ENCODE measurements around the gene APOH. TPM values are rescaled to one million over a fixed set of nuclear protein-coding genes. Genes with fewer than 3 reads are reported as not detected.

Gene APOH
- polyA plus RNA-seq, 1 donor (not counting 4 experiments of a cell fraction or from before 2014, with no cell fraction given): not detected

GRCh38 chr17:66185862-66186261 is 43.4 kb downstream of the APOH start:
- Histone ChIP-seq H4K20me1 (ENCODE audit: control insufficient read depth, extremely low read depth, insufficient read depth, low read length) (no peaks in the 10 kb centered on the region), H3K9me1 (ENCODE audit: control insufficient read depth, extremely low read depth, insufficient read depth, low read length) (no peaks in the 10 kb centered on the region), H3K9ac (ENCODE audit: control insufficient read depth, extremely low read depth, insufficient read depth, low read length) (no peak overlapping the region), H3K4me3 (ENCODE audit: control insufficient read depth in 2 of 3, extremely low read depth in 1 of 3, insufficient read depth in 2 of 3, low read depth in 1 of 3, low read length in 3 of 3) (no peak overlapping the region), H3K9me3 (ENCODE audit: control insufficient read depth, low read depth, low read length) (no peaks in the 10 kb centered on the region), H3K4me2 (ENCODE audit: control insufficient read depth, extremely low read depth, insufficient read depth, low read depth, low read length) (no peak overlapping the region), H3K27me3 (ENCODE audit: control insufficient read depth, extremely low read depth, insufficient read depth, low read length) (no peaks in the 10 kb centered on the region), H3K36me3 (ENCODE audit: control insufficient read depth in 2 of 2, extremely low read depth in 1 of 2, insufficient read depth in 2 of 2, low read length in 2 of 2) (no peaks in the 10 kb centered on the region), H3K4me1 (ENCODE audit: control insufficient read depth, extremely low read depth, insufficient read depth, low read length) (peaks cover 1% of the 10 kb centered on the region), H2AFZ (ENCODE audit: control insufficient read depth, low read length) (no peak overlapping the region), H3K79me2 (ENCODE audit: control insufficient read depth, insufficient read depth, low read length) (no peaks in the 10 kb centered on the region), H3K27ac (ENCODE audit: control insufficient read depth, insufficient read depth, low read length) (no peak overlapping the region)
- no peak for FAIRE-seq
- DNase-seq (ENCODE audit: low read depth, low spot score): no peak
- TF ChIP-seq EZH2 (IDR thresholded peaks at IDR 0.05; ENCODE audit: low read length): no peak
- TF ChIP-seq, protein P1, sequence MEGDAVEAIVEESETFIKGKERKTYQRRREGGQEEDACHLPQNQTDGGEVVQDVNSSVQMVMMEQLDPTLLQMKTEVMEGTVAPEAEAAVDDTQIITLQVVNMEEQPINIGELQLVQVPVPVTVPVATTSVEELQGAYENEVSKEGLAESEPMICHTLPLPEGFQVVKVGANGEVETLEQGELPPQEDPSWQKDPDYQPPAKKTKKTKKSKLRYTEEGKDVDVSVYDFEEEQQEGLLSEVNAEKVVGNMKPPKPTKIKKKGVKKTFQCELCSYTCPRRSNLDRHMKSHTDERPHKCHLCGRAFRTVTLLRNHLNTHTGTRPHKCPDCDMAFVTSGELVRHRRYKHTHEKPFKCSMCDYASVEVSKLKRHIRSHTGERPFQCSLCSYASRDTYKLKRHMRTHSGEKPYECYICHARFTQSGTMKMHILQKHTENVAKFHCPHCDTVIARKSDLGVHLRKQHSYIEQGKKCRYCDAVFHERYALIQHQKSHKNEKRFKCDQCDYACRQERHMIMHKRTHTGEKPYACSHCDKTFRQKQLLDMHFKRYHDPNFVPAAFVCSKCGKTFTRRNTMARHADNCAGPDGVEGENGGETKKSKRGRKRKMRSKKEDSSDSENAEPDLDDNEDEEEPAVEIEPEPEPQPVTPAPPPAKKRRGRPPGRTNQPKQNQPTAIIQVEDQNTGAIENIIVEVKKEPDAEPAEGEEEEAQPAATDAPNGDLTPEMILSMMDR (optimal IDR thresholded peaks at IDR 0.05 in 1 of 3, IDR thresholded peaks at IDR 0.05 in 1 of 3, conservative IDR thresholded peaks at IDR 0.05 in 1 of 3; ENCODE audit: extremely low read depth in 1 of 3, insufficient read depth in 2 of 3, low read length in 3 of 3): no peak
- dilution Hi-C loops (cut with MboI; ENCODE audit: extremely low pct_ligation_motif_present, low sequenced_read_pairs): no loop called here

DNA sequence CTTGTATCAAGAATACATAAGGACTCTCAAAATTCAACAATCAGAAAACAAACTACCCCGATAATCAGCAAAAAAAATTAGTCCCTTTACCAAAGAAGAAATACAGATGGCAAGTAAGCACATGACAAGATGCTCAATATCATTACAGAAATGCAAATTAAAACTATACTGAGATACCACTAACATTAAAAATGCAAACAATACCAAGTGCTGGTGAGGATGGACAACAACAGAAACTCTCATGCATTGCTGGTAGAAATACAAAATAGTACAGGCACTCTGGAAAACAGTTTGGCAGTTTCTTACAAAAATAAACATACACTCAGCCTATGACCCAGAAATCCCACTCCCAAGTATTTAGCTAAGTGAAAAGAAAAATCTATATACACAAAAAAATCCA is 44.8 kb downstream of the APOH start:
- no peak overlapping the region for H3K9ac ChIP-seq (ENCODE audit: control insufficient read depth, extremely low read depth, insufficient read depth, low read length)
- no peak for TF ChIP-seq EZH2 (IDR thresholded peaks at IDR 0.05; ENCODE audit: low read length)
- TF ChIP-seq, protein P1 (optimal IDR thresholded peaks at IDR 0.05 in 1 of 3, IDR thresholded peaks at IDR 0.05 in 1 of 3, conservative IDR thresholded peaks at IDR 0.05 in 1 of 3; ENCODE audit: extremely low read depth in 1 of 3, insufficient read depth in 2 of 3, low read length in 3 of 3): no peak
- no peaks in the 10 kb centered on the region for H3K27me3 ChIP-seq (ENCODE audit: control insufficient read depth, extremely low read depth, insufficient read depth, low read length)
- H4K20me1 ChIP-seq (ENCODE audit: control insufficient read depth, extremely low read depth, insufficient read depth, low read length): no peaks in the 10 kb centered on the region
- DNase-seq (ENCODE audit: low read depth, low spot score) (no peak), FAIRE-seq (no peak)
- no peaks in the 10 kb centered on the region for H3K9me3 ChIP-seq (ENCODE audit: control insufficient read depth, low read depth, low read length)
- dilution Hi-C loops (cut with MboI; ENCODE audit: extremely low pct_ligation_motif_present, low sequenced_read_pairs): no loop called here
- H3K36me3 ChIP-seq (ENCODE audit: control insufficient read depth in 2 of 2, extremely low read depth in 1 of 2, insufficient read depth in 2 of 2, low read length in 2 of 2): no peaks in the 10 kb centered on the region
- H3K79me2 ChIP-seq (ENCODE audit: control insufficient read depth, insufficient read depth, low read length): no peaks in the 10 kb centered on the region
- H2AFZ ChIP-seq (ENCODE audit: control insufficient read depth, low read length): no peak overlapping the region
- no peaks in the 10 kb centered on the region for H3K4me1 ChIP-seq (ENCODE audit: control insufficient read depth, extremely low read depth, insufficient read depth, low read length)
- no peak overlapping the region for H3K4me3 ChIP-seq (ENCODE audit: control insufficient read depth in 2 of 3, extremely low read depth in 1 of 3, insufficient read depth in 2 of 3, low read depth in 1 of 3, low read length in 3 of 3)
- no peak overlapping the region for H3K27ac ChIP-seq (ENCODE audit: control insufficient read depth, insufficient read depth, low read length)
- H3K9me1 ChIP-seq (ENCODE audit: control insufficient read depth, extremely low read depth, insufficient read depth, low read length): no peaks in the 10 kb centered on the region
- no peak overlapping the region for H3K4me2 ChIP-seq (ENCODE audit: control insufficient read depth, extremely low read depth, insufficient read depth, low read depth, low read length)

Measured in keratinocyte (primary cell).